ENCODE results near the gene NT5M. TPM values are rescaled to one million over a fixed set of nuclear protein-coding genes. Genes with fewer than 3 reads are reported as not detected.
A peak's percentile ranks its signal among the peaks of the same experiment; 100 is the strongest.

NT5M gene
- polyA plus RNA-seq (2011; rRNA removed) (5.3 and 6.5 TPM in 2 replicates), polyA plus RNA-seq (2017; fragmentation: RNase III; extraction: RNeasy Plus Mini Kit Qiagen cat#74134 plus additional on column Dnase treatment) (4.2 to 6.3 TPM (median 5.9 TPM) in 3 replicates), polyA minus RNA-seq (2011; rRNA and poly(A)+ RNA removed) (4.5 and 4.7 TPM in 2 replicates)
- polyA plus RNA-seq (2012; cell fraction: cytosol; rRNA removed): 9.3 and 15.0 TPM in 2 replicates
- 12.2 and 16.4 TPM in 2 replicates for polyA plus RNA-seq (2012; cell fraction: nucleus; rRNA removed)

DNA sequence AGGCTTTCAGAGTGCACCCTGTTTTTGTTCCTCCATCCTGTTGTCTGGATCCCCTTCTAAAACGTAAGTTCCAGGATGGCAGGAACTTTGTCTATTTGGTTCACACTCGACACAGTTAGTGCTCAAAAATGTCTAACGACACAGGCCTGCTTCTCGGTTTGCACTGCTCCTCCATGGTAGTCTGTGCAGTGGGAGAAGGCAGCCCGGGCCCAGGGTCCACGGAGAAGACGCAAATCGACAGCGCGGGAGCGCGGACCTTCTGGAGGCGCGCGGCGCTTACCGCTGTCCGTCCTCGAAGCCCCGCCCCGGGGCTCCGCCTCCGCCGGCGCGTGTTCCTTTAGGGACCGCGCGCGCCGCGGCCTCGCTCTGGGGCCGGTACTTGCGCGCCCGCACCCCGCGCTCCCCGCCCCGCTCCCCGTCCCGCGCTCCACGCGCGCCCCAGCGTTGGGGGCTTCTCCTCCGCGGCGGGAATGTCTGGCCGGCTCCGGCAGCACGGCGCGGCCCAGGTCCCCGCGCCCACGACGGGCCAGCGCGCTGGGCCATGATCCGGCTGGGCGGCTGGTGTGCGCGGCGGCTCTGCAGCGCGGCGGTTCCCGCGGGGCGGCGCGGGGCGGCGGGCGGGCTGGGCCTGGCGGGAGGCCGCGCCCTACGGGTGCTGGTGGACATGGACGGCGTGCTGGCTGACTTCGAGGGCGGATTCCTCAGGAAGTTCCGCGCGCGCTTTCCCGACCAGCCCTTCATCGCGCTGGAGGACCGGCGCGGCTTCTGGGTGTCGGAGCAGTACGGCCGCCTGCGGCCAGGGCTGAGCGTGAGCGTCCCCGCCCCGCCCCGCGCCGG is at the start of gene NT5M:
Gene NT5M, plus strand, starts transcription at position 364 of the 837 bp plus-strand sequence. Its CDS starts 178 bp downstream, at position 542.
- ATAC-seq: peak; percentile 72 to 74
- WGBS (ENCODE audit: missing lambda C conversion rate): under 1% methylated on average over 22 of the region's 107 CpGs
- peak; percentile 85 to 91 for DNase-seq (ENCODE audit: low read depth in 1 of 2, low spot score in 1 of 2)
- CTCF ChIA-PET: interaction anchor here (0.6 to 1.9 kb wide), 2 partner anchors 305 to 770 kb away, joined by 3 to 4 read pairs; no protein-coding TSS in a partner anchor
- FAIRE-seq: no peak
- Histone ChIP-seq H3K4me2 (peak within 1 kb of the TSS; percentile 97), H3K4me3 (peak within 1 kb of the TSS; percentile 71), H3K27ac (peak within 1 kb of the TSS; percentile 93 to 94), H3K4me1 (peaks cover 32% of the 10 kb centered on the region), H3K9me3 (no peaks in the 10 kb centered on the region)
- POLR2A ChIA-PET: no interaction called here
- TF ChIP-seq HMGXB4 (CRISPR knock-in tag; IDR thresholded peaks at IDR 0.05; ENCODE audit: borderline replicate concordance): no peak
- no peak for TF ChIP-seq ZFP36 (IDR thresholded peaks at IDR 0.05; ENCODE audit: borderline replicate concordance, partially characterized antibody)
- TF ChIP-seq MAFK (IDR thresholded peaks at IDR 0.05; ENCODE audit: partially characterized antibody): no peak
- peak; percentile 70; the same call in 1 of the 2 replicates for TF ChIP-seq MAX (IDR thresholded peaks at IDR 0.05)
- TF ChIP-seq FOSL2 (IDR thresholded peaks at IDR 0.05): no peak
- no peak for TF ChIP-seq FOSL2 (CRISPR knock-in tag; IDR thresholded peaks at IDR 0.05)
- peak; percentile 64; the same call in 1 of the 2 replicates for TF ChIP-seq E2F6 (IDR thresholded peaks at IDR 0.05; ENCODE audit: borderline replicate concordance, low read depth)
- no peak for TF ChIP-seq NPAS2 (CRISPR knock-in tag; IDR thresholded peaks at IDR 0.05; ENCODE audit: borderline replicate concordance)
- TF ChIP-seq CBX8 (IDR thresholded peaks at IDR 0.05): no peak
- peak; percentile 73 to 96; a peak in 3 of 5 replicates for TF ChIP-seq JUN (IDR thresholded peaks at IDR 0.05)
- TF ChIP-seq, protein P1, sequence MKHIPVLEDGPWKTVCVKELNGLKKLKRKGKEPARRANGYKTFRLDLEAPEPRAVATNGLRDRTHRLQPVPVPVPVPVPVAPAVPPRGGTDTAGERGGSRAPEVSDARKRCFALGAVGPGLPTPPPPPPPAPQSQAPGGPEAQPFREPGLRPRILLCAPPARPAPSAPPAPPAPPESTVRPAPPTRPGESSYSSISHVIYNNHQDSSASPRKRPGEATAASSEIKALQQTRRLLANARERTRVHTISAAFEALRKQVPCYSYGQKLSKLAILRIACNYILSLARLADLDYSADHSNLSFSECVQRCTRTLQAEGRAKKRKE (CRISPR knock-in tag; IDR thresholded peaks at IDR 0.05; ENCODE audit: low read depth): no peak
- no peak for TF ChIP-seq RNF2 (IDR thresholded peaks at IDR 0.05; ENCODE audit: borderline replicate concordance, low read depth)
- TF ChIP-seq RCOR1 (IDR thresholded peaks at IDR 0.05; ENCODE audit: low read depth, low read length): no peak
- TF ChIP-seq PHF8 (IDR thresholded peaks at IDR 0.05; ENCODE audit: borderline replicate concordance, low read depth): peak; percentile 73; the same call in 1 of the 2 replicates
- TF ChIP-seq HES2 (IDR thresholded peaks at IDR 0.05): no peak
- TF ChIP-seq HOXB5 (CRISPR knock-in tag; IDR thresholded peaks at IDR 0.05): no peak
- no peak for TF ChIP-seq RFX5 (IDR thresholded peaks at IDR 0.05)
- no peak for TF ChIP-seq TFCP2L1 (CRISPR knock-in tag; IDR thresholded peaks at IDR 0.05)
- TF ChIP-seq BCL3 (IDR thresholded peaks at IDR 0.05): peak; percentile 92; the same call in 1 of the 3 replicates
- no peak for TF ChIP-seq NR3C1 (IDR thresholded peaks at IDR 0.05)
- TF ChIP-seq, protein P2, sequence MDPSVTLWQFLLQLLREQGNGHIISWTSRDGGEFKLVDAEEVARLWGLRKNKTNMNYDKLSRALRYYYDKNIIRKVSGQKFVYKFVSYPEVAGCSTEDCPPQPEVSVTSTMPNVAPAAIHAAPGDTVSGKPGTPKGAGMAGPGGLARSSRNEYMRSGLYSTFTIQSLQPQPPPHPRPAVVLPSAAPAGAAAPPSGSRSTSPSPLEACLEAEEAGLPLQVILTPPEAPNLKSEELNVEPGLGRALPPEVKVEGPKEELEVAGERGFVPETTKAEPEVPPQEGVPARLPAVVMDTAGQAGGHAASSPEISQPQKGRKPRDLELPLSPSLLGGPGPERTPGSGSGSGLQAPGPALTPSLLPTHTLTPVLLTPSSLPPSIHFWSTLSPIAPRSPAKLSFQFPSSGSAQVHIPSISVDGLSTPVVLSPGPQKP (IDR thresholded peaks at IDR 0.05; ENCODE audit: low read depth, low read length): no peak
- no peak for TF ChIP-seq HDAC2 (IDR thresholded peaks at IDR 0.05)
- no peak for TF ChIP-seq CEBPB (IDR thresholded peaks at IDR 0.05)
- no peak for TF ChIP-seq REST (IDR thresholded peaks at IDR 0.05)
- TF ChIP-seq RAD21 (conservative IDR thresholded peaks at IDR 0.05 in 1 of 2, IDR thresholded peaks at IDR 0.05 in 1 of 2): no peak
- TF ChIP-seq HEYL (CRISPR knock-in tag; IDR thresholded peaks at IDR 0.05): no peak
- peak; percentile 52 for TF ChIP-seq MYC (IDR thresholded peaks at IDR 0.05; ENCODE audit: borderline replicate concordance, low read length)
- TF ChIP-seq POLR2AphosphoS2 (conservative IDR thresholded peaks at IDR 0.05; ENCODE audit: low read length): no peak
